Colon (tissue), 2 donors: ENCODE results near the gene SETD3.

Experiments used
- FAIRE-seq: peaks from 2 replicates; lab custom pipeline; 2012; peaks lifted over from hg19 to GRCh38; lab: Jason Lieb, UNC
- donor health status: control.
- donor health status: control.

The SETD3 gene

DNA sequence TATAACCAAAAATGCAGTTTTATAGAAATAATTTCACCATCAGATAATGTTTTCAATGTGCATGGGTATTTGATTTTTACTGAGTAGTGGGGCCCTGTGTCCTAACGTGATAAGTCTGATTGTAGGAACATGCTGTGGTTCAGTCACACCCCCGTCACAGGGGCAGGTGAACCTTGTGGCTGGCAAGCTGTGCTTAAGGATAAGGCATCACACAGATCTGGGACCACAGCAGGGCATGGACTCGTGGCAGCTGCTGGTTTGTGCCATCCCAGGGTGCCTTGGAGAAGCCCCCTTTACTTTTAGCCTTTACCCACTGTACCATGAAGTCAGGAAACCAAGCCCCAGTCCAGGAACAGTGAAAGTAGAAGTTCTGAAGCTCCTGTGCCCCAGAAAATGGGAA is 17.2 kb upstream of the SETD3 start:
- no peak for FAIRE-seq

DNA sequence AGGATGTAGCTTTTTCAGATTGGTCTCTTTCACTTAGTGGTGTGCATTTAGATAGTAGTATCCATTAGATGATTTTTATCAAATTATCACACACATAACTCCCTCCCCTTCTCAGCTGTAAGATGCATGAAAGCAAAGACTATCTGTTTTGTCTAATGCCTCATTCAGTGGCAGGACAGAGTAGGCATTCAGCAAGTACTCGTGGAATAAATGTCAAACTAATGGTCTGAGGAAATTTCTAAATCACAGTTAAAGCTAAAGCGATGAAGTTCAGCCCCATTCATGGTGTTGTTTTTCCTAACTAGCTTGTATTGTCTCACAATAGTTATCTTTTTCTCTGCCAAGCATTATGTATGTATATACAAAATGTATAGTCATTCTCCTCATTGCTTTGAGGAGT is 16.7 kb upstream of the SETD3 start:
- no peak for FAIRE-seq

DNA sequence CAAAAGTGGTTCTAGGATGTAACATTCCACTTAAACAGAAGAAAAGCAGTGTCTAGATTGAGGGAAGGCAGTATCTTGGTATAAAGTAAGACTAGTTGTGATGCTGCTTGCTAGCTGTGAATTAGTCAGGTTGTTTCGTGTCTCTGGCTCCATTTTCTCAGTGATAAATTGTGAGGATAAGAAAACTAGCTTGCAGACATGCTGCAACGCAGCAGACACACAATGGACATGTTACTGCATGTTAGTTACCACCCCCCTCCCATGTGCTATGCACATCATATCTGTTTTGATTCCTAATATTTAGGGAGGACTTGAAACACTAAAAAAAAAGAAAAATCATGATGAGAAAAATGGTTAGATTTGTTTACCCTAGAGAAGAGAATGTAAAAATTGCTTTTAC is 3.4 kb upstream of the SETD3 start:
- no peak for FAIRE-seq

DNA sequence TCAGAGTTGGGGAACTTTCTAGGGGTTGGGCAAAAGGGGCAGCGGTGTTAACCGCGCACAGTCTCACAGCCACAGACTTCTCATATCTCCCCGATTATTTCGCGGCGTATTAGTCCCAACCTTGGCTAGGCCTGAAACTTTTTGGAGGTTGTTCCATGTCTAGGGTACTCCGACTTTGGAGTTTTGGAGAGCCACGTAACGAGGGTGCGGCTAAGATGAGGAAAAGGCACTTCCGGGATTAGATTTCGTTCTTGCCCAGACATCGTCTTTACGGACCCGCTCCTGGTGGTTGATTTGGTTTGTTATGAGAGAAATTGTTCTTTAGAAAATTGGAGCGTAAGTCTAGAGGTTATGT is 1.1 kb upstream of the SETD3 start:
- FAIRE-seq: no peak

DNA sequence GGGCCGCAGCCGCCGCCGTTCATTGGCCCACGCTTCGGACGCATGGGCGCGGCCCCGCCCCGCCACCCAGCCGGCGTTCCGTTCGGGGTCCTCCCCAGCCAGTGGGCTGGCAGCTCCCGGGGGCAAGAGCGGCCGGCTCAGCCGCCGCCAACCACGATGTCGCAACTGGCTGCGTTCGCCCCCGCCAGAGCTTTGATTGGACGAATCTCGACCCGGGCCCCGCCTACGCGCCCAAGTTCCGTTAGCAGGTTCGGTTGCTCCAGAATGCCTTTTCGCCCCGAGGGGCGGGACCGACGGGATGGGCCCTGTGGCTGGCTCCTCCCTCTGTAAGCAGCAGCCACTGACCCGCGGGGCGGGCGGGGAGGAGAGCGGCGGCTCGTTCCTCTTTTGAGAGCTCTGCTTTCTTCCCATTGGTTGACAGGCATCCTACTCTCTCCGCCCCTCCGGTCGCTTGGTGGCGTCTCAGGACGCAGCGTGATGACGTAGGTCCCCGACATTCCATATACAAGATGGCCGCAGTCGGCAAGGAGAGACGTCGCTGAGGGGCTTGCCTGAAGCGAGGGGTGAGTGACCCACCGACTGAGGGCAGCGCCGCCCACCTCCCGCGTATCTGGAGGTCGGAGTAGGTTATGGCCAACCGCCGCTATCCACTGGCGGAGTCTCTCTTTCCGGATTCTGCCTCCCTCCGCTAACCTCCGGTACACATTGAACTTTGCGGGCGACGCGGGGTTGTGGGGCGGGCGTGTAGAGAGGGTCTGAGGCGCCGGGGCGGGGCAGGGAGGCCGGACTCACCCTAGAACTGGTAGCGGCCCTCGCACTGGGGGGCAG is 472 bp upstream of the SETD3 start, which contains the start of gene CCNK:
Gene CCNK, plus strand, starts transcription at position 493 of the 828 bp plus-strand sequence. CDS start 11,269 bp downstream, outside the sequence.
- peak; percentile 91 for FAIRE-seq

DNA sequence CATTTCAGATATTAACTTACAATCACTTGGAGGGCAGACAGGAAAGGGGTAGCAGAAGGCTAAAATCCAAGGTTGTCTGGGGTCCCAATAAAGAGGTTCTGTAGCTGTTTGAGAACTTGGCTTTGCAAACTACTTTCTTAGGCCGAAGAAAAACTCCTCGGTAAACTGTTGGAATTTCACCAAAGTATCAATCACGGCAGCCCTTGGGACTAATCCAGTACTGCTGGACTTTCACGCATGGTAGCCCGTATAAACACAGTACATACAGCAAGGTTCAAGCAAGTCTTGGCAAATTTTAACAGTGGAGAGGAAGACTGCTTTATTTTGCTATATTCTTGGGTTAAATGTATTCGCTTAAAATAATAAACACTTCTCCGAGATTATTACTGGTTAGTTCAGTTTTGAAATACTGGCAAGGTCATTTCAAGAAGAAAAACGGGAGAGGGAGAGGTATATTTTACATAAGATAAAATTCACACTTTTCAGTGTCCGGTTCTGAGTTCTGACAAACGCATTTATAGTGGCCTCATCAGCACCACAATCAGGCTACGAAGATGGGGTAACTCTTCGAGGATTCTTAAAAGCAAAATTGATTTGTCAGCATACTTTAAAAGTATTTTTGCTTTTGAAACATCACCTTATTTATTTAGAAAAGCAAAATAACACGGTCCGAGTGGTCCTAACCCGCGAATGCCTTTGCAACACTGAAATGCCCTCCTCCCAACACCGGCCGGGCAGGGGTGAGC is 1.3 kb downstream of the SETD3 start:
- no peak for FAIRE-seq

DNA sequence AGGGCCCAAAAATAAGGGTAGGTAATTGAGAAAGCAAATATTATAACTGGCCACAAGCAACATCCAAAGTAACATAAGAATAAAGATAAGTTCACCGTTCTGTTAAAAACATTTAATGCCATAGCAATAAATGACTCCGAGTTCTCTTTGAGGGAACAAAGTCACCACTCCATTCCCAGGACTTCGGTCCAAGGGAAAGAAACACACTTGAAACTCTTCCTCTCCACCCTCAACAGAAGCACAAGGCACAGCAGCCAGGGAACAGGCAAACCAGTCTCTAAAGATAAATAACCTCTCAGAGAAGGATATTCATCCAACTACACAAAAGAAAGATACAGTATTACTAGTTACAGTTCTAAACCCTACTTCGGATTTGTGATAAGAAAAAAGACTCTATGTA is 2.5 kb downstream of the SETD3 start:
- FAIRE-seq: no peak

DNA sequence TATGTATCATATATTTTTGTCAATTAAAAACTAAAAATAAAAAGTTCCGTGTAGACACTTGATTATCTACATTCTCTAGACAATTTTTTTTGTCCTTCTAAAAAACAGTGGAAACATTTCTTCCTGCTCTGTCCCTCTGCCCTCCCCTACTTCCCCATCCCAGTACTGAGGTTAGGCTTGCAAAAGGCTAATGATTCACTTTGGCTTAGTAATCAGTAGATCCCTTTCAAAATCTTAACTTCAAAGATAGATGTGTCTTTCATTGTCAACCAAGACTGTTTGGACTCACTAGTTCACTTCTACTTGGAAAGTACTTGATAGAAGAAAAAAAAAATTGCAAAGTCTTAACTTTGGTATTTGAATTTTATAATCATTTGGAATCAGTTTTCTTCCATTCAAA is 3.8 kb downstream of the SETD3 start:
- FAIRE-seq: no peak

DNA sequence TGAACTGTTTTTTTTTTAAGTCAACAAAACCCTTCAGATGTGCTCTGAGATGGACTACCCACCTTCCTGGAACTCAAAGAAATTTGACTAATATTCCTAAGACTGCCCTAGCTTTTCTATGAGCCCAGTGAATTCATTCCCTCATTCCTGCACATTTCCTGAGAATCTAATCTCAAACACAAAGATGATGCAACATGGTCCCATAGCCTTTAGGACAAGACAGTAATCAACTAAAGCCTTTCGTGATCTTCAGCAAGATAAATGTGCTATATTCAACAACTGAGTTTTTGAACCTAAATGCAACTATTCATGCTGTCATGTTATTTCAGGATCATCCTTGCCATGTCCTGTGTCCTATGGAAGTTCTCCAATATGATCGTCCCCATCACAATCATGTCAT is 5.0 kb downstream of the SETD3 start:
- no peak for FAIRE-seq

DNA sequence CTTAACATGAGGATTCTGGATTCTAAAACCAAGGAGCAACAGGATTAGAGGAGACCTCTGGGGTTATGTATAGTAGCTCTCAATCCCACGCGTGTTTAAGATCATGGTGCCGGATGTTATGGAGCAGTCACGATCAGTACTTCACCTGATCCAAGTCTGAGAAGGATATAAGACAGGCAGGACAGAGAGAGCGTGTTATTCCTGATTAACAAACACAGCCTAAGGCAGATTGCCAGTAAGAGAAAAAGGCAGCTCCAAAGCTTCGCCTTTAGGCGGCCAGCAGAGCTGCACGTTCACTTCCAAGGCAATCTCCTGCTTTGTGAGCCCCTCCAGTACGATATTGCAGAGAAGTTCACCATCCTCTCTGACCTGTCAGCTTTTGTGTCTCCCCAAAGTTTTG is 5.5 kb downstream of the SETD3 start:
- no peak for FAIRE-seq

DNA sequence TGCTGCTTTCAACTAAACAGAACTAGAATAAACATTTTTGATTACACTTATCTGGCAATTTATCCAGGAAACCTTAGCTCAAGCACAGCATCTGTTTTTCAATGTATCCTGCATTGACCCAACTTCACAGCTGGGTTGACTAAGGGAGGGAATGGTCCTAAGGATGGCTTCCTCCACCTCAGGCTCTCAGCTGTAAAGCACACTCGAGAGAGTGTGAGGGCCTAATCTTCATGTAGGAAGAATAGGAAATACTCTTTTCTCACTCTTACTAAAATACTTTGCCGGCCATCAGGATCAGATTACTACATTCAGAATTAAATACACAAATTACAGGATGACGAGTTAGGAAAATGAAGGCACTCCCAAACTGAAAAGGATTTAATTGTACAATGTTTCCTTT is 7.2 kb downstream of the SETD3 start:
- FAIRE-seq: no peak

DNA sequence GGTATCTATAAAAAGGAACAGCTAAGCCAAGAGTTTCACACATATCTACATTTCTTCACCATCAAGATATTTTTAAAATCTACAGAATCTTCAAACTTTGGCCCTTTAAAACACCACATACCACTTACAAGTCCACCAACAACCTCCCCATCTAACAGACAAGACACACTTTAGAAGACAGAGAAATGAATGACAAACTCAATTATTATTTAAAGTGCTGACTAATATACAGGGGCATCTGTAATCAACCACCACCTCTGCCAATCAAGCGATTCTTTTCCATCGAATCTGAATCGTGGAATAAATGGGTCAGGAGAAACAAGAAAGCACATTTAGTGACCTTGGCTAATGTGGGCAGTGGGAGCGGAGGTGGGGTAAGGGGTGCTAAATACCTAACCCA is 7.7 kb downstream of the SETD3 start:
- no peak for FAIRE-seq

DNA sequence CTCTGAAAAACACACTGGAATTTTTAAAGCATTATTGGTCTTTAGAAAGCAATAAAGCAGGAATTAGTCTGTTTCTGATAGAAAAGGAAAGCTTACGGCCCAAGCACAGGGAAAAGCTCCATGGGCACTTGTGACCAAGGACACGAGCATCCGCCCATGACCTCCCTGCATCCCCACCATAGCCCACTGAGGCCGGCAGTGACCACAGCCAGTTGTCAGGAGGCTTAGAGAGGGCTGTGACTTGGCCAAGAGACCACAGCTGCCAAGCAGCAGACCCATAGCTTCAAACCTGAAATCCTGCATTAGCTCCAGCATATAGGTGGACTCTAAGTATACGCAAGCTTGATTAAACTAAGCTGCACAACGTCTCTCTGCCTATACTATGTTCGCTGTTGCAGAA is 8.9 kb downstream of the SETD3 start:
- no peak for FAIRE-seq

DNA sequence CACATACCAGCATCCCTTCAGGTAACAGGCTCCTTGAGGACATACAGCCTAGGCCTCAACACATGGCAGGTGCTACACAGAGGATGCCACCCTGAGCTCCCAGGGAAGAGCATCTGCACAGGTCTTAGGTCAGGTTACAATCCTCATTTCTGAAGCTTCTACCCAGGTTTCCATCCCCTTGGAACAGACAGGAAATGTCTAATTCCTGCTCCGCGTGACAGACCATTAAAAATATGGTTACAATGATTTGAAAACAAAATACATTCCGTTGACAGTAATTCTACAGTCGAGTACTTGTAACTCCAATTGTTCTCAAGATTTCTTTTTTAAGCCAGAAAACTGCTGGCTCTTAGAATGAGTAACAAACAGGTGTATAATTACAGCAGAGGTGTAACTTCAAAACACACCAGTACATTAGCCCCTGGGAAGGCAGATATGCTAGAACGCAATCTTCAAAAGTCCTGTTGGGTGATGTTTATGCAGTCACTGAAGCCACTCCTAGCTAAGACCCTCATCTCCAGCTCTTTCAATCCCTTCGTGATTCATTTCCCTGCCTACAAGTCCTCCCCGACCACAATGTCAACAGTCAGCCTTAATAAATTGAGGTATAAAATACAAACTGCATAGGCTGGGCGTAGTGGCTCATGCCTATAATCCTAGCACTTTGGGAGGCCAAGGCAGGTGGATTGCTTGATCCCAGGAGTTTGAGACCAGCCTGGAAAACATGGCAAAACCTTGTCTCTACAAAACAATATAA is 11.6 kb downstream of the SETD3 start:
- no peak for FAIRE-seq

DNA sequence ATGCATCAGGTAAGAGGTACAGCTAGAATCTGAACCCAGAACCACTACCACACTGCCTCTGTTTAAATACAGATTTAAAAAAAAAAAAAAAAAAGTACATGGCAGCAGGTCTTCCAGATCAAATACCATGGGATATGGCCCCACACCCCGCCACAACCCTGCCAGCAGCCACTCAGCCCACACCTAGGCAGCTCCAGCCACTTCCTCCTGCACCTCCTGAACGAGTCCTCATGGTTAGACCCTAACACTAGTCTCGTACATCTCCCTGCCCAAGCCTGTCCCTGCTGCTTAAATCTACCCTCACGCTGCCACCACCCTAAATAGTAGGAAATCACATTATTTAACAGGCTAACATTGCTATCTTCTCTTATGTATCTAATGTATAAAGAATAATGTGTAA is 12.6 kb downstream of the SETD3 start:
- no peak for FAIRE-seq

DNA sequence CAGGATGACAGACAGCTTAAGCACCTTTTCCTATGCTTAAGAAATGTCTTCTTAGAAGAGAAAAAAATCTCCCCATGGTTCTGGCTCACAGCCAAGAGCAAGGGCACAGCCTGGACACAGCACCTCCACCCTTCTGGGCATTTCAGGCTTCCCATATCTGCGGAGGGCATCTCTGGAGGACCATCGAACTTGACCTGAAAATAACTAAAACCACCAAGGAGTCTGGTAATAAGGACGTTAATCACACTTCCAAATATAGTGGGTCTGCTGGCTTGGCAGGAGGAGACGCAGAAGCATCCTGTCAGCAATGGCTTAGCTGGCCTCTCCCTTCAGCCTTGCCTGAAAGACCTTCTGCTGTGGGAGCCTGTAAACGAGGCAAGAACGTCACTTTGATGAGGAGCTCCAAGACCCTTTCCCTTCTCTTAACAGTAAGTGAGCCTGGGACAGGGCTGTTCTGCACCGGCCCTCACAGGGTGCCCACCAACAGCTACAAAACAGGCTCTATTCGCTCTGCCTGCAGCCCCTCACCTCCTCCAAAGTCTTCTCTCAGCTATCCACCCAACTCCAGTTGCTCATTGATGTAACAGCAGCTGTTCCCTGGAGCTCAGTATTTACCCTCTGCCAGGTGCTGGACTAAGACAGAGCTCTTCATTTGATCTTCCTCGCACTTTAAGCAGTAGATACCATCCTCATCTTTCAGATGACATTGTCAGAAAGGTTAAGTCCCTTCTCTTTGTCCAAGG is 13.2 kb downstream of the SETD3 start:
- no peak for FAIRE-seq

DNA sequence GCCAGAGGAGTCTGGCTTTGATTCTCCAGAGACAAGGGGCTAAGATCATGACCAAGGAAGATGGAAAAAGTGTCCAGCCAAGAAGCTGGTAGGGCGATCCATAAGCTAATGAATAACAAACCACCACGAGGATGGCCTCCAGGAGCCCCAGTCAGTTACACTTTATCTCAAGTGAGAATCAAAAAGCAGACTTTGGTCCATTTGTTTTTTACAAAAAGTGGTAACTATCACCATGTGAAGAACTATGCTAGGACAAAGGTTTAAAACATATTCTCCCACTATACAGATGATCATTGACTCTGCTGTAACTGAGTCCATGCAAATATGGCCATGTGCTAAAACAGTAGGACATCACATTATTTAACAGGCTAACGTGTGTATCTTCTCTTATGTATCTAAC is 13.9 kb downstream of the SETD3 start:
- no peak for FAIRE-seq

DNA sequence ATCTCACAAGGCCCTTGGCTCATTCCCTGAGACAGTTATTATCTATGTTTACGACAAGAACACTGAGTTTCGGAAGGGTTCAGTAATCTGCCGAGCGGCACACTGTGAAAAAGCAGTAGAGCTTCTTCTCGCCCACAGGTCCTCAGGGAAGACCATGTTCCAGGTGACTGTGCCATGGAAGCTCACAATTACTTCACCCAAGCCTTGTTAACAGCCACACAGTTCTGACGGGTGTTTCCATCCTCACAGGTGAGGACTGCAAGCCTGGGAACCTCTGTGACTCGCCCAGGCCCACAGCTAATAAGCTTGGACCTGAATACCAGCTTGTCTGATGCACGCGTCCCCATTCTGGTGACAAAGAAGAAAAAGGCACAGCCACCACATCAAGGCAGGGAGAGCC is 15.4 kb downstream of the SETD3 start:
- FAIRE-seq: no peak

DNA sequence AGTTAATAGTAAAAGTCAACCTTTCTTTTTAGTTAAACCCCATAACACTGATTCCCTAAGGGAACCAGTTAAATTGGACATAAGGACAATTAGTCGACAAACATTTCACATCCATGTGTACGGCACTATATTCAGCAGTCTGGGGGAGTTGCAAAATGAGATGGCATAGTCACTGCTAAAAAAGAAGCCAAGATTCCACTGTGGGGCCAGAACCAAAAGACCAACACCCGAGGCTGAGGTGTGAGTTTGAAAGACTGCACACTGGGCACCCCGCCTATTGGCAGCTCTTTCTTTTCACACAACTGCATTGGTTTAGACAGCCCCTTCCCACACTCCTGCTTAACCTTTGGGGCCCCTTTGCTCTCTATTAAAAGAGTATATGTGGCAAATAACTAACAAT is 16.7 kb downstream of the SETD3 start:
- FAIRE-seq: no peak

DNA sequence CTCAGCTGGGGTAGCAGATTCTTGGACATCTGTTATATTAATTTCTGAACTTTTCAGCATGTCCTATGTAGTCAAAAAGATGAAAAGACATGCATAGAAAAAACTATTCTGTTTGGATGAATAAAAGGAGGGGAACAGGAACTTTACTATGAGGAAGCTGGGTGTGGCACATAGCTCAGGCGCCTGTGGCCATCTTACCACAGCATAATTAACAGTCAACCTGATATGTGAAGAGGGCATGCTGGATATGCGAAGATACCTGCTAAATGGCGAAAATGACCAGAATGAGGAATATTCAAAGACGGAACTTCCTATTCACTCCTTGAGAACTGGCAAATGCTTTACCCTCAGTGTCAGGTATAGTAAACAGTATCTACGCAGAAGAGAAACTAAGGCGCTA is 18.4 kb downstream of the SETD3 start:
- no peak for FAIRE-seq

DNA sequence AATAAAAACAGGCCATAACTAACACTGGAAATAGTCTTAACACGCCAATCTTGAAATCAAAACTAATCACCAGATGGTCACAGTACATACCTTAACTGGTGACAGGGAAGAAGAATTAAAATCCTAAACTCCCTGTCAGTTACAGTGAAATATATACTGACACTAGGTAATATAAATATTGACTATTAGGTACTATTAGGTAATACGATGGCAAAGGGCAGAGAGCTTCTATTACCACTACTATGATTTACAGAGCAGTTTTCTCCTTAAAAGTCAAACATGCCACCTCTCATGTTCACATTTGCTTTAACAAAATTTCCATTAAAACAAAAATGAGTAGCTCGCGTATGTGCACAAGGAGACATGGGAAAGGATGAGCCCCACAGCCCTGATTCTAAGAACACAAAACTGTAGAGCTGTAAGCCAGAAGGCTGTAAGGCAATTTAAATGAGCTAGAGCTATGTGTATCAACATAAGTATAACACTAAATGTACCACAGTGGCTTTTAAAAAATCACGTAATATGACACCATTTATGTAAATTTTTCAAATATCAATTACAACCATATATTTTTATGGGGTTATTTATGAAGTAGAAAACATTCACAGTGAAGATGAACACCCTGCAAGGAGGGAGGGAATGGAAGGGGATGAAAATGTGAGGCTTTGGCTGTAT is 19.1 kb downstream of the SETD3 start:
- no peak for FAIRE-seq

DNA sequence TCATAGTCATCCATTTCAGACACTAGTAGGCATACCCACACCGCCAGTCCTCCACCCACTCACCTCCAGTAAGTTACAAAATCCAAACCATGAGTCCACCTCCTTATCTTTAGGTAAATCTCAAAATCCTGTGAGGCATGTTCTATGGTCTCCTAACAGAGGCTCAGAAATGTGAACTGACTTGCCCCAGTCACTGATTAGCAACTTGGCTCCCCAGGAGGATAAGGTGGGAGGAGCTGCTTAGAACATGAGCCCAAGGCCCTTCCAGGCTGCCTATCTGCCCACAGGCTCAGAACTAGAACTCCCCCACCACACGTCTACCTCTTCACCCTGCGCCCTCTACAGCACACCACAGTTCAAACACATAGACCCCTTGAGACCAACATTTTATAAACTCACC is 19.9 kb downstream of the SETD3 start:
- no peak for FAIRE-seq
